HUES64 (cell line): ENCODE data around the gene LRRTM4.
"Not testable (repeated sequence)": the region's sequence is repeated elsewhere in the genome, so short reads cannot be mapped to it uniquely, and the experiment has no call there.

Experiments used
- H3K27ac ChIP-seq: 2 replicates; pipeline ENCODE4 v1.7.0; 2013; ENCODE audit warnings: low read depth, low read length, inconsistent platforms
- H3K27me3 ChIP-seq: 2 replicates; pipeline ENCODE4 v1.6.1; 2013; ENCODE audit warnings: mild to moderate bottlenecking, low read length; ENCODE audit not compliant: insufficient read depth
- H3K36me3 ChIP-seq: 2 replicates; pipeline ENCODE4 v1.6.1; 2013; ENCODE audit warnings: mild to moderate bottlenecking, low read length; ENCODE audit not compliant: insufficient read depth
- H3K4me1 ChIP-seq: 2 replicates; pipeline ENCODE4 v1.6.1; 2013; ENCODE audit warnings: mild to moderate bottlenecking, low read length, moderate library complexity; ENCODE audit not compliant: insufficient read depth
- H3K4me3 ChIP-seq: 2 replicates; pipeline ENCODE4 v1.5.1; 2013; ENCODE audit warnings: mild to moderate bottlenecking, low read length, moderate library complexity
- H3K9ac ChIP-seq: 2 replicates; pipeline ENCODE4 v1.6.1; 2013; ENCODE audit warnings: mild to moderate bottlenecking, low read depth, low read length
- H3K9me3 ChIP-seq: 2 replicates; pipeline ENCODE4 v1.6.1; 2013; ENCODE audit warnings: low read depth, low read length; ENCODE audit not compliant: insufficient read depth
- WGBS: fragments of 150-250, 120-280 bp; methylation state at CpG from one replicate; pipeline ENCODE4 v1.1.7; 2013; ENCODE audit warnings: missing lambda C conversion rate; 5-methylcytosine and 5-hydroxymethylcytosine counted together

The LRRTM4 gene

DNA sequence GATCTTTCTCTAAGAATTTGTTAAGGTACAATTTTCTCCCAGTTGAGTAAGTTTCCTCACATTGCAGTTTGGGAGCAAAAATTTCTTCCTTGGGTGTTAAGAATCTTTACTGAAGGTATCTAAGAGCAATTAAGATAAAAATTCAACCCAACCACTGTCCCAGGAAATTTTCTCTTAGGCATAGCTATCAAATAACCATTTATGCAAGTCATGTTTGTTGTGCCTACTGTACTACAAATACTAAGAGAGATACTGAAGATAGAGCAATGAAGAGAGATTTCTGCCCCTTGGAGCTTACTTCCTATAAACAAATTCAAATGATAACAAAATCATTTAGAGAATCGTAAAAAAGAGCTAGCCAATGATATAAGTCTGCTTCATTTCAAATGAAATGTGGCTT is 402.8 kb downstream of the LRRTM4 start:
- Histone ChIP-seq H3K9me3 (peaks cover 3% of the 10 kb centered on the region; the same call in 1 of the 2 replicates), H3K4me1 (no peaks in the 10 kb centered on the region), H3K27ac (no peak overlapping the region), H3K36me3 (no peaks in the 10 kb centered on the region), H3K27me3 (no peaks in the 10 kb centered on the region), H3K9ac (no peak overlapping the region), H3K4me3 (no peak overlapping the region)
- WGBS: no CpG with 5 or more reads among the region's 1 CpG

DNA sequence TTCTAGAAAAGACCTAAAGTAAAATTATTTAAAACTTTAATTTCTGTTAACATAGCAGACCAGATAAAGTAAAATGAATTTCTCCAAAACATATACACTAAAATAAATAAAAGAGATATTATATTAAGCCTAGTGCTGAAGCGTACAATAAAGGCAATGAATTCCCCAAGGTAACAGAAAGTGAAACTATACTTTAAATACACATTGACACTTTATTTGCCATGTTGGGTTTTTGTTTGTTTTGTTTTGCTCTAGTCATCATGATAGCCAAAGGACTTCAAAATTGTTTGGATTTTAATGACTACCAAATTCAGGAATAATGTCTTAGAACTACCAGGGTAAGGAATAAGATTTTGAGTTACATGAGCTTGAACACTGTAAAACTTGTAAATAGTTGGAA is 413.3 kb downstream of the LRRTM4 start:
- no peaks in the 10 kb centered on the region for H3K27me3 ChIP-seq
- no CpG with 5 or more reads among the region's 1 CpG for WGBS
- H3K9ac ChIP-seq: no peak overlapping the region
- no peaks in the 10 kb centered on the region for H3K9me3 ChIP-seq
- H3K4me3 ChIP-seq: no peak overlapping the region
- H3K4me1 ChIP-seq: 0 out of 2 replicates have a peak, but pooled peaks cover 2% of the 10 kb centered on the region
- no peak overlapping the region for H3K27ac ChIP-seq
- H3K36me3 ChIP-seq: no peaks in the 10 kb centered on the region

DNA sequence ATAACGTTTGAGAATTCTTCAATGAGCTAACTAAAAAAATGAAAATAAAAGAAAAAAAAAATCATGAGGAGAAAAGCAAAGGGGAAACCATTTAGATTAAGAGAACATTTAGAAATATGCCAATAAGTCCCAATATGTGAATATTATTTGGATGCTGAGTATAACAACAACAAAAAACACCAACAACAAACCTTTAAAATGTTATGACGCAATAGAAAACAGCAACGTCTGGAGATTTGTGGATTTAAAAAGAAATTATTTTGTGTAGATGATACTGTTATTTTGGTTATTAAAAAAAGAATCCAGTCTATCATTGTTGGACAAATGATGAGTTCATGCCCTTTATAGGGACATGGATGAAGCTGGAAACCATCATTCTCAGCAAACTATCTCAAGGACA is 417.2 kb downstream of the LRRTM4 start:
- Histone ChIP-seq H3K4me1 (peaks cover 4% of the 10 kb centered on the region), H3K9me3 (no peaks in the 10 kb centered on the region)
- 94% methylated on average over 2 of the region's 3 CpGs for WGBS

DNA sequence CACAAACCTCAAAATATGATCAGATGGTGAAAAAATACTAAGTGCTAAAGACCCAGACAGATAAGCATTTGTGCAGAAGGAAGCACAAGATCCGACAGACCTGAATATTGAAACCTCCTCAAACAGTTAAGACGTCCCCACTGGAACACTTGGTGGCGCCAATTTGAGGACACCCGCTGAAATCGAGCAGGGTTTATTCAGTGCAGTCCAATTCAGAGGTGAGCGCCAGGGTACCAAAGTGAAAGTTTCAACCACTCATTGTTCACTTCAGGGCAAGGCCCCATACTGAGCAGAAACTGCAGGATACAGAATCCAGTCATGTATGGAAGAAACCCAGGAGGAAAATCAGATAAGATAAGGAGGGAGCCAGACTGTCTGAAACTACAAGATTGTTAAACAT is 417.6 kb downstream of the LRRTM4 start:
- no peaks in the 10 kb centered on the region for H3K27me3 ChIP-seq
- no peaks in the 10 kb centered on the region for H3K9me3 ChIP-seq
- 73% methylated on average over 6 of the region's 6 CpGs for WGBS
- H3K9ac ChIP-seq: no peak overlapping the region
- H3K4me3 ChIP-seq: no peak overlapping the region
- H3K4me1 ChIP-seq: peaks cover 4% of the 10 kb centered on the region
- no peak overlapping the region for H3K27ac ChIP-seq
- peaks cover 10% of the 10 kb centered on the region; the same call in 1 of the 2 replicates for H3K36me3 ChIP-seq

More for the DNA sequence above, 417.2 kb downstream of the LRRTM4 start:
- H3K27ac ChIP-seq: no peak overlapping the region
- no peaks in the 10 kb centered on the region for H3K27me3 ChIP-seq
- no peak overlapping the region for H3K4me3 ChIP-seq
- peaks cover 7% of the 10 kb centered on the region; the same call in 1 of the 2 replicates for H3K36me3 ChIP-seq
- H3K9ac ChIP-seq: no peak overlapping the region

DNA sequence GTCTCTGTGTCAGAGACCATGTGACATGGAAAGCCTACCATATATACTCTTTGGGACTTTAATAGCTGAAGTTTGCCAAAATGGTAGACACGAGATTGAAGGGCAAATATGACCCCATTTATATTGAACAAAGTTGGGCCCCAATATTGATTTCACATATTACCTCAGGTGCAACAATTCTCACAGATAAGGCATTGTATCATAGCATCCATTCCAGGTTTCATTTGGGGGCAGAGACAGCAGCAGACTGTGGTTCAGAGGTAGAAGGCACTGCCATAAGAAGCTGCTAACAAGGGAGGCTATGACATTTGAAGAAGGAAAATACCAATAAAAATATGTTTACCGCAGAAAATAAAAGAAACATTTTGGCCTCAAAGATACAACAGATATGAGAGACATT is 419.2 kb downstream of the LRRTM4 start:
- H3K27ac ChIP-seq: no peak overlapping the region
- H3K27me3 ChIP-seq: no peaks in the 10 kb centered on the region
- H3K4me3 ChIP-seq: no peak overlapping the region
- H3K4me1 ChIP-seq: peaks cover 4% of the 10 kb centered on the region
- WGBS: 100% methylated on average over 2 of the region's 2 CpGs
- H3K9me3 ChIP-seq: no peaks in the 10 kb centered on the region
- no peak overlapping the region for H3K9ac ChIP-seq
- H3K36me3 ChIP-seq: peaks cover 26% of the 10 kb centered on the region

DNA sequence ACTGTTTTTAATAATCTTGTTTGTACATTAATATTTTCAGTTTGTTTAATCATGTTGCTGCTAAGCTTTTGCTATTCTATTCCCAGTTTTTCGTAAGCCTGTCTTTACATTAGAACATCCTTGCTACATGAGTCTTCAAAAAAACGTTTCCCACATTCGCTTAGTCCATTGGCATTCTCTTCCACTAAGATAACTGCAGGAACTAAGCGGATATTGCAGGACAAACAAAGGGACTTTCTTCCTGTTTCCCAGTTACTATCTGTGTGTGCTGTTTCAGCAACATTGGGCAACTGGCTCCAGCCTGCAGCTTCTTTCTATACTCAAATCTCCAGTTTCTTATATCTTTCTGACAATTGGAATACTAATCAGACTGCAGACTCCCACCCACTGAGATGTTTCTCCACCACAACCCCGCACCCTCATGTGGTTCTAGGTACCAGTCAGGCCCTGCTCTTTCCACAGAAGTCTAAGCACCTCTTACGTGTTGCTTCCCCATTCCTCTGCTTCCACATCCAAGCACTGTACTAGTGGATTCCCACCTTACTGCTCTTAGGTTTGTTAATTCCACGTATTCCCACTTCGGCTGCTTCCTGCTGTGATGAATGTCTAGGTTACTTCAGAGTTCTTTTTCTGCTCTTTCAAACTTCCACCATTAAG is 420.3 kb downstream of the LRRTM4 start:
- Histone ChIP-seq H3K36me3 (peaks cover 36% of the 10 kb centered on the region), H3K9me3 (no peaks in the 10 kb centered on the region), H3K27me3 (no peaks in the 10 kb centered on the region), H3K27ac (no peak overlapping the region), H3K4me1 (peaks cover 6% of the 10 kb centered on the region), H3K4me3 (no peak overlapping the region), H3K9ac (no peak overlapping the region)
- WGBS: 87% methylated on average over 8 of the region's 8 CpGs

DNA sequence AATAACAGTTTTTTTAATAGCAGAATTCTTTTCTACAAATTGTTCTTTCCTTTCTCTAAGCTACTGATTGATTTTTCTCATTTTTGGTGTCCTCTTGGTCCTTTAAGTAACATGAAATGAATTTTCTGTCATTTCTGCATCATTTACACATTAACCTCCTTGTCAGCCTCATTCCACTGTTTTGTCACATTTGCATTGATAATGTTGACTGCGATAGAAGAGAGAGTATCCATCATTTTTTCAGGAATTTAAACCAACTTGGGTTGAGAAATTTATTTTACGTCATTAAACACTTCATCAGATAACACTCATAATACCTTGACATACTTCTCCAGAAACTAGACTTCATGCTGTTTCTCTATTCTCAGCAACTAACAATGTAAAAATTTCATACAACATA is 422.2 kb downstream of the LRRTM4 start:
- peaks cover 21% of the 10 kb centered on the region for H3K4me1 ChIP-seq
- no peaks in the 10 kb centered on the region for H3K9me3 ChIP-seq
- peaks cover 53% of the 10 kb centered on the region for H3K36me3 ChIP-seq
- H3K9ac ChIP-seq: no peak overlapping the region
- no peak overlapping the region for H3K4me3 ChIP-seq
- no peaks in the 10 kb centered on the region for H3K27me3 ChIP-seq
- no peak overlapping the region for H3K27ac ChIP-seq
- WGBS: 97% methylated on average over 2 of the region's 2 CpGs

DNA sequence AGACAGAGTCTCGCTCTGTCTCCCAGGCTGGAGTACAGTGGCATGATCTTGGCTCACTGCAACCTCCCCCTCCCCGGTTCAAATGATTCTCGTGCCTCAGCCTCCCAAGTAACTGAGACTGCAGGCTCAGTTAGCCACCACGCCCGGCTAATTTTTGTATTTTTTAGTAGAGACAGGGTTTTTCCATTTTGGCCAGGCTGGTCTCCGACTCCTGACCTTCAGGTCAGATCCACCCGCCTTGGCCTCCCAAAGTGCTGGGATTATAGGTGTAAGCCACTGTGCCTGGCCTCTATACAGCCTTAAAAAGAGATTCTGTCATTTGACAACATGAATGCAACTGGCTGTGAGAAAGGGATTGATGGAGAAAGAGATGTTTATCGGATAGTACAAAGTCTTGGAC is 426.7 kb downstream of the LRRTM4 start:
- not testable (repeated sequence) for H3K27me3 ChIP-seq, H3K27ac ChIP-seq, H3K9ac ChIP-seq, H3K9me3 ChIP-seq
- 72% methylated on average over 8 of the region's 8 CpGs for WGBS
- H3K4me1 ChIP-seq: peaks cover 27% of the 10 kb centered on the region
- peaks cover 69% of the 10 kb centered on the region for H3K36me3 ChIP-seq
- H3K4me3 ChIP-seq: peak overlapping the region; percentile 44; the same call in 1 of the 2 replicates

DNA sequence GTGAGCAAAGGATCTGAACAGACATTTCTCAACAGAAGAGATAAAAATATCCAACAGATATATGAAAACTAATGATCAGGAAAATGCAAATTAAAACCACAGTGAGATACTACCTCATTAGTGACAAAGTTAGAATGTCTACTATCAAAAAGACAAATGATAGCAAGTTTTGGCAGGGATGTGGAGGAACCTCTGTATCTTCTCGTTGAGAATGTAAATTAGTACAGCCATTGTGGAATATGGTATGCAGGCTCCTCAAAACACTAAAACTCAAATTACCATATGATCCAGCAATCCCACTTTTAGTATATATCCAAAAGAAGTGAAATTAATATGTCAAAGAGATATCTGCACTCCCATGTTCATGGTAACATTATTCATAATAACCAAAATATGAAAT is 427.1 kb downstream of the LRRTM4 start:
- Histone ChIP-seq H3K4me1 (peaks cover 27% of the 10 kb centered on the region), H3K4me3 (peak overlapping the region; percentile 44), H3K27ac (peak overlapping the region; percentile 5), H3K9me3 (no peaks in the 10 kb centered on the region), H3K9ac (no peak overlapping the region), H3K36me3 (peaks cover 67% of the 10 kb centered on the region), H3K27me3 (no peaks in the 10 kb centered on the region)
- no CpG with 5 or more reads among the region's 1 CpG for WGBS

DNA sequence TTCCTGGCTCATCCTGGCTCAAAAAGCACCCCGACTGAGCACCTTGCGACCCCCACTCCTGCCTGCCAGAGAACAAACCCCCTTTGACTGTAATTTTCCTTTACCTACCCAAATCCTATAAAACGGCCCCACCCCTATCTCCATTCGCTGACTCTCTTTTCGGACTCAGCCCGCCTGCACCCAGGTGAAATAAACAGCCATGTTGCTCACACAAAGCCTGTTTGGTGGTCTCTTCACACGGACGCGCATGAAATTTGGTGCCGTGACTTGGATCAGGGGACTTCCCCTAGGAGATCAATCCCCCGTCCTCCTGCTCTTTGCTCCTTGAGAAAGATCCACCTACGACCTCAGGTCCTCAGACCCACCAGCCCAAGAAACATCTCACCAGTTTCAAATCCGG is 433.8 kb downstream of the LRRTM4 start:
- Histone ChIP-seq H3K4me3 (peak overlapping the region; percentile 94), H3K27ac (peak overlapping the region; percentile 91; the same call in 1 of the 2 replicates), H3K4me1 (peaks cover 38% of the 10 kb centered on the region), H3K9ac (peak overlapping the region; percentile 95)
- H3K36me3 ChIP-seq, H3K9me3 ChIP-seq, H3K27me3 ChIP-seq: not testable (repeated sequence)
- 0% methylated on average over 13 of the region's 13 CpGs for WGBS

DNA sequence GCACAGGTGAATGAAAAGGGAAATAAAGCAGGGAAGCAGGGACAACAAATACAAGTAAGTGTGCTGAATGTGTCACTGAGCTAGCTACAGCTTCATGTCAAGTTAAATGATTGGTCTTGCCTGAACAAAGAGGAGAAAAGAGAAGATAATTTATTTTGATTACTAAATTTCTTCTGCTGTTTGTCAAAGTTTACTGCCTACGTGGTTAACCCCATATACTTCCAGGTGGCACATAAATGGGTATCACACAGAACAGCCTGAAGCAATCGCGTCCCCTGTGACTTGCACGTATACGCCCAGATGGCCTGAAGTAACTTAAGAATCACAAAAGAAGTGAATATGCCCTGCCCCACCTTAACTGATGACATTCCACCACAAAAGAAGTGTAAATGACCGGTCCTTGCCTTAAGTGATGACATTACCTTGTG is 434.2 kb downstream of the LRRTM4 start:
- WGBS: 4% methylated on average over 6 of the region's 6 CpGs
- no peaks in the 10 kb centered on the region for H3K9me3 ChIP-seq
- H3K4me3 ChIP-seq: peak overlapping the region; percentile 94
- peak overlapping the region; percentile 88; the same call in 1 of the 2 replicates for H3K27ac ChIP-seq
- peaks cover 8% of the 10 kb centered on the region for H3K36me3 ChIP-seq
- H3K27me3 ChIP-seq: peaks cover 7% of the 10 kb centered on the region; the same call in 1 of the 2 replicates
- H3K9ac ChIP-seq: peak overlapping the region; percentile 56
- peaks cover 38% of the 10 kb centered on the region for H3K4me1 ChIP-seq
